Measurements from ENCODE around the gene CLEC2L. TPM values are rescaled to one million over a fixed set of nuclear protein-coding genes. Genes with fewer than 3 reads are reported as not detected.

Gene CLEC2L
- total and polyA plus RNA-seq, 4 donors = 0.05 TPM; not detected in 3

GRCh38 chr7:139571651-139572050 is 48.2 kb downstream of the CLEC2L start:
- no peaks in the 10 kb centered on the region for H3K9me3 ChIP-seq (ENCODE audit: control insufficient read depth in 4 of 4, low read length in 3 of 4)
- peaks cover 28 to 64% (median 35%) of the 10 kb centered on the region in 4 donors for H3K36me3 ChIP-seq (ENCODE audit: control insufficient read depth in 4 of 4, insufficient read depth in 3 of 4, low read depth in 1 of 4, low read length in 3 of 4)
- H3K27me3 ChIP-seq (ENCODE audit: control insufficient read depth in 4 of 4, insufficient read depth in 4 of 4, low read length in 3 of 4) = no peaks in the 10 kb centered on the region
- no peak for DNase-seq (ENCODE audit: low spot score)
- H3K4me3 ChIP-seq (ENCODE audit: low read depth in 1 of 3, low read length in 3 of 3) = no peak overlapping the region
- no peak overlapping the region for H3K9ac ChIP-seq (ENCODE audit: low read depth in 1 of 2, low read length in 2 of 2)
- TF ChIP-seq YY1 (IDR thresholded peaks at IDR 0.05) (no peak), GABPA (IDR thresholded peaks at IDR 0.05 in 1 of 2, conservative IDR thresholded peaks at IDR 0.05 in 1 of 2) (no peak), RAD21 (IDR thresholded peaks at IDR 0.05) (no peak), ATF3 (IDR thresholded peaks at IDR 0.05) (no peak), TAF1 (conservative IDR thresholded peaks at IDR 0.05) (no peak), CTCF (IDR thresholded peaks at IDR 0.05; ENCODE audit: low read depth, low read length, missing input control) (no peak), FOXA2 (IDR thresholded peaks at IDR 0.05) (no peak)
- H3K4me1 ChIP-seq (ENCODE audit: control insufficient read depth in 4 of 4, insufficient read depth in 4 of 4, low read length in 3 of 4) = no peaks in the 10 kb centered on the region
- no peak overlapping the region for H3K27ac ChIP-seq (ENCODE audit: low read depth in 1 of 2, low read length in 2 of 2)
- 98% methylated on average over 20 of the region's 20 CpGs for WGBS

GRCh38 chr7:139572071-139572470 is 48.6 kb downstream of the CLEC2L start:
- 97% methylated on average over 15 of the region's 15 CpGs for WGBS

More at GRCh38 chr7:139572071-139572470, 48.6 kb downstream of the CLEC2L start:
- H3K27me3 ChIP-seq (ENCODE audit: control insufficient read depth in 4 of 4, insufficient read depth in 4 of 4, low read length in 3 of 4) = no peaks in the 10 kb centered on the region
- H3K9me3 ChIP-seq (ENCODE audit: control insufficient read depth in 4 of 4, low read length in 3 of 4) = no peaks in the 10 kb centered on the region
- TF ChIP-seq RAD21 (IDR thresholded peaks at IDR 0.05) = no peak
- no peak for TF ChIP-seq MAX (IDR thresholded peaks at IDR 0.05)
- no peak for TF ChIP-seq REST (IDR thresholded peaks at IDR 0.05)
- TF ChIP-seq YY1 (IDR thresholded peaks at IDR 0.05) = no peak
- TF ChIP-seq JUND (IDR thresholded peaks at IDR 0.05) = no peak
- no peak for TF ChIP-seq RXRA (IDR thresholded peaks at IDR 0.05)
- DNase-seq (ENCODE audit: low spot score) = no peak
- no peaks in the 10 kb centered on the region for H3K4me1 ChIP-seq (ENCODE audit: control insufficient read depth in 4 of 4, insufficient read depth in 4 of 4, low read length in 3 of 4)
- H3K9ac ChIP-seq (ENCODE audit: low read depth in 1 of 2, low read length in 2 of 2) = no peak overlapping the region
- H3K27ac ChIP-seq (ENCODE audit: low read depth in 1 of 2, low read length in 2 of 2) = no peak overlapping the region
- no peak overlapping the region for H3K4me3 ChIP-seq (ENCODE audit: low read depth in 1 of 3, low read length in 3 of 3)
- H3K36me3 ChIP-seq (ENCODE audit: control insufficient read depth in 4 of 4, insufficient read depth in 3 of 4, low read depth in 1 of 4, low read length in 3 of 4) = peaks cover 29 to 66% (median 35%) of the 10 kb centered on the region in 4 donors

Data from liver (tissue), 9 donors.